PC-9 (cell line): Measurements from ENCODE around the gene CDH22. TPM values are rescaled to one million over a fixed set of nuclear protein-coding genes. Genes with fewer than 3 reads are reported as not detected.

Experiments
- BruUV-seq: library from RNA; stranded (reverse); fragments of 400-500 nt; replicated peaks from 2 replicates; lab custom pipeline; 2021; lab: Mats Ljungman, UMichigan
- CTCF ChIA-PET: fragments of 300-600 bp; sonication (Branson Sonifier 250); formaldehyde crosslinking; loops from one replicate; lab custom pipeline; 2022; ENCODE audit warnings: antibody characterized with exemption; lab: Charles Lee
- POLR2A ChIA-PET: fragments of 300-600 bp; sonication (Branson Sonifier 250); formaldehyde crosslinking; loops from one replicate; lab custom pipeline; 2022; ENCODE audit warnings: antibody characterized with exemption; ENCODE audit not compliant: unreplicated experiment; lab: Charles Lee
- DNase-seq, 2 experiments: peaks; one replicate each; pipeline versions ENCODE4 v3.0.0 to v3.0.0-alpha.2; 2015 to 2022; ENCODE audit warnings: mixed read lengths in 1 of 2
- H2AFZ ChIP-seq: fragments of 200-600 bp; sonication (generic); 2 replicates; pipeline ENCODE4 v1.8.1; 2017; ENCODE audit warnings: antibody characterized with exemption
- H3F3A ChIP-seq: fragments of 200-600 bp; sonication (generic); 2 replicates; pipeline ENCODE4 v1.8.1; 2017; ENCODE audit warnings: antibody characterized with exemption, mild to moderate bottlenecking, low read depth; ENCODE audit not compliant: insufficient read depth
- H3K27ac ChIP-seq: fragments of 200-600 bp; sonication (generic); 2 replicates; pipeline ENCODE4 v1.6.1; 2016; ENCODE audit warnings: mixed run types
- H3K27me3 ChIP-seq: fragments of 200-600 bp; sonication (generic); 2 replicates; pipeline ENCODE4 v1.6.1; 2016; ENCODE audit warnings: low read depth, mixed run types; ENCODE audit not compliant: insufficient read depth
- H3K36me3 ChIP-seq: fragments of 200-600 bp; sonication (generic); 2 replicates; pipeline ENCODE4 v1.6.1; 2016; ENCODE audit warnings: low read depth, mixed run types
- H3K4me1 ChIP-seq: fragments of 200-600 bp; sonication (generic); replicated peaks from 2 replicates; pipeline ENCODE4 v1.6.1; 2016; ENCODE audit warnings: mixed run types; ENCODE audit not compliant: insufficient read depth
- H3K4me2 ChIP-seq: fragments of 200-600 bp; sonication (generic); 2 replicates; pipeline ENCODE4 v1.6.1; 2017; ENCODE audit warnings: mixed run types
- H3K4me3 ChIP-seq: fragments of 200-600 bp; sonication (generic); 2 replicates; pipeline ENCODE4 v1.6.1; 2016; ENCODE audit warnings: mixed run types
- H3K79me2 ChIP-seq: fragments of 200-600 bp; sonication (generic); 2 replicates; pipeline ENCODE4 v1.6.1; 2017; ENCODE audit warnings: low read depth, mixed run types
- H3K9me2 ChIP-seq: fragments of 200-600 bp; sonication (generic); 2 replicates; pipeline ENCODE4 v1.8.1; 2017; ENCODE audit warnings: mild to moderate bottlenecking; ENCODE audit not compliant: insufficient read depth
- H3K9me3 ChIP-seq: fragments of 200-600 bp; sonication (generic); 2 replicates; pipeline ENCODE4 v1.8.1; 2016; ENCODE audit warnings: low read depth; ENCODE audit not compliant: insufficient read depth
- H4K20me1 ChIP-seq: fragments of 200-600 bp; sonication (generic); 2 replicates; pipeline ENCODE4 v1.8.1; 2017; ENCODE audit not compliant: insufficient read depth
- EZH2 ChIP-seq: fragments of 200-600 bp; sonication (generic); IDR thresholded peaks from 2 replicates; pipeline ENCODE4 v1.8.0; 2017; ENCODE audit warnings: antibody characterized with exemption, low read depth
- intact Hi-C: fragments of 100-400 bp; cut with micrococcal nuclease; formaldehyde crosslinking; loops from one replicate; pipeline ENCODE4 v1.10.0; 2022; ENCODE audit not compliant: unreplicated experiment
- total RNA-seq: library from RNA; stranded (reverse); gene quantifications from 2 replicates; pipeline ENCODE4 v1.2.3, GENCODE V29; 2021
- TF ChIP-seq, protein P1 (sequence below): fragments of 200-600 bp; sonication (generic); conservative IDR thresholded peaks from 2 replicates; pipeline ENCODE4 v1.6.1; 2017; ENCODE audit warnings: mixed run types, antibody characterized with exemption, mild to moderate bottlenecking, moderate library complexity

Gene CDH22
- total RNA-seq, 1 experiment from 2014 or later, result not detected

DNA sequence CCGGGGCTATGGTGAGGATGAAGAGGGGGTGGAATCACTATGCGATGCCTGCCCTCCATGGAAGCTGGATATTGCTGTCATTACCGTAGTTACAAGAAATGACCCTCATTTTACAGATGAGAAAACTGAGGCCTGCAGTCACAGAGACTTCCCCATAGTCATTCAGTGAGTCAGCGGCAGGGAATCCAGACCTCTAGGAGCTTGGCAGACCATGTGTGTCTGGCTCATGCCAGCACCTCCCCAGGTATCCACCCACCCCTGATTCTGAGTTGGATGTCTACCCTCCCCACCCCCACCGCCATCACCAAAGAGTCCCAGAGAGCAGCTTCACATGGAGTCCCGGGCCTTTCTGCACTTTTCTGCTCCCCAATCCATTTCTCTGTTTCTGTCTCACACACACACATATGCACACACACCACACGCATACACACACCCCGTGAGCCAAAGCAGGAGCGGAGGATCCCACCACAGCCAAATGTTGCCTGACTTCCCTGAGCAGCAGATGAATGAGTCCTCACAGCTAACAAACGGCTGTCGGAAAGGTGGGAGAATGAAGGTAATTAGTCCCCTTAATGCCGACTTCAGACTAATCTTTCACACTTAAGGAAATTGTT lies 24.8 kb downstream of the CDH22 start:
- H3F3A ChIP-seq, result no peaks in the 10 kb centered on the region
- intact Hi-C loops, result no loop called here
- no peak overlapping the region for H3K27ac ChIP-seq
- H3K4me2 ChIP-seq, result no peak overlapping the region
- H3K9me2 ChIP-seq, result no peaks in the 10 kb centered on the region
- POLR2A ChIA-PET, result interaction anchor here (0.6 kb wide), 1 partner anchor 33 kb away, joined by 3 read pairs; no protein-coding TSS in a partner anchor
- H3K9me3 ChIP-seq, result no peaks in the 10 kb centered on the region
- peak in 1 of 2 experiments; percentile 15 for DNase-seq
- no peak overlapping the region for H3K4me3 ChIP-seq
- BruUV-seq, result no TSS peak
- H3K36me3 ChIP-seq, result no peaks in the 10 kb centered on the region
- H3K27me3 ChIP-seq, result peaks cover 97% of the 10 kb centered on the region
- H2AFZ ChIP-seq, result no peak overlapping the region
- CTCF ChIA-PET, result no interaction called here
- H4K20me1 ChIP-seq, result no peaks in the 10 kb centered on the region
- H3K4me1 ChIP-seq, result no peaks in the 10 kb centered on the region
- no peaks in the 10 kb centered on the region for H3K79me2 ChIP-seq
- no peak for TF ChIP-seq EZH2
- TF ChIP-seq, protein P1, sequence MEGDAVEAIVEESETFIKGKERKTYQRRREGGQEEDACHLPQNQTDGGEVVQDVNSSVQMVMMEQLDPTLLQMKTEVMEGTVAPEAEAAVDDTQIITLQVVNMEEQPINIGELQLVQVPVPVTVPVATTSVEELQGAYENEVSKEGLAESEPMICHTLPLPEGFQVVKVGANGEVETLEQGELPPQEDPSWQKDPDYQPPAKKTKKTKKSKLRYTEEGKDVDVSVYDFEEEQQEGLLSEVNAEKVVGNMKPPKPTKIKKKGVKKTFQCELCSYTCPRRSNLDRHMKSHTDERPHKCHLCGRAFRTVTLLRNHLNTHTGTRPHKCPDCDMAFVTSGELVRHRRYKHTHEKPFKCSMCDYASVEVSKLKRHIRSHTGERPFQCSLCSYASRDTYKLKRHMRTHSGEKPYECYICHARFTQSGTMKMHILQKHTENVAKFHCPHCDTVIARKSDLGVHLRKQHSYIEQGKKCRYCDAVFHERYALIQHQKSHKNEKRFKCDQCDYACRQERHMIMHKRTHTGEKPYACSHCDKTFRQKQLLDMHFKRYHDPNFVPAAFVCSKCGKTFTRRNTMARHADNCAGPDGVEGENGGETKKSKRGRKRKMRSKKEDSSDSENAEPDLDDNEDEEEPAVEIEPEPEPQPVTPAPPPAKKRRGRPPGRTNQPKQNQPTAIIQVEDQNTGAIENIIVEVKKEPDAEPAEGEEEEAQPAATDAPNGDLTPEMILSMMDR, result no peak

DNA sequence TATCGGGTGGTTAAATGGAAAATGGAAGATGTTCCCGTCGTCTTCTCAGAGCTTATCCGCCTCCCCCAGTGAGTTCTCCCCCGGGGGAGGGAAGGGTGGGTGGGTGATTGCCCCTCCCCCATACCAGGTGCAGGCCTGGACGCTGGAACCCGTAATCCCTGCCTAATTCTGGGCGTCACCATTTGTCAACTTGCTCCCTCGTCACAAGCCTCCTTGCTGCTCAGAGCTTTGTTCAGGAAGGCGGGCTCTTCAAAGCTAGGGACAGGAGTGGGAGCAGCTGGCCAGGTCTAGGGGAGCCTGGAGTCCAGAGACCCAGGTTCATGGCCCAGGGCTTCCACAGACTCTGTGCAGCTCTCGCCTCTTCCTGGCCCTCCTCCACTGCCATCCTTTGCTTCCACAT lies 25.6 kb downstream of the CDH22 start:
- no peak overlapping the region for H3K4me3 ChIP-seq
- no peaks in the 10 kb centered on the region for H3K9me2 ChIP-seq
- H3K27ac ChIP-seq, result no peak overlapping the region
- H3K4me1 ChIP-seq, result no peaks in the 10 kb centered on the region
- CTCF ChIA-PET, result interaction anchor here (0.5 kb wide), 1 partner anchor 260 kb away, joined by 3 read pairs; no protein-coding TSS in a partner anchor
- POLR2A ChIA-PET, result no interaction called here
- H3K9me3 ChIP-seq, result no peaks in the 10 kb centered on the region
- H3F3A ChIP-seq, result no peaks in the 10 kb centered on the region
- H2AFZ ChIP-seq, result no peak overlapping the region
- no peaks in the 10 kb centered on the region for H4K20me1 ChIP-seq
- peaks cover 97% of the 10 kb centered on the region for H3K27me3 ChIP-seq
- no peak overlapping the region for H3K4me2 ChIP-seq
- intact Hi-C loops, result no loop called here
- TF ChIP-seq EZH2, result no peak
- TF ChIP-seq, protein P1, result no peak
- no peaks in the 10 kb centered on the region for H3K79me2 ChIP-seq
- BruUV-seq, result no TSS peak
- no peaks in the 10 kb centered on the region for H3K36me3 ChIP-seq
- no peak for DNase-seq

DNA sequence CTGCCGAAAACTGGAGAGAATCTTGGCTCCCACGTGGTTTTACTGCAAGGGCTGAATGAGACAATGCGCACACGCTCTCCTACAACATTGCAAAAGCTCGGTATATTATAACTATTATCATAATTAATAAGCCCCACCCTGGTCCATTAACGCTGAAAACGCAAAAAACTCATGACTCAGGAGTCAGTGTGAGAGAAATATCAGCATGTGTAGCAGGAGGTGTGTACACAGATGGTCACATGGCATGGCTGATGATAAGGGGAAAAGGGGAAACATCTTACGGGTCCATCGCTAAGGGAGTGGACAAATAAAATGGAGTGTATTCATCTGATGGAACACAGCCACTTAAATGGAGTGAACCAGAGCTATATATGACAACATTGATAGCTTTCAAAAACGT lies 29.2 kb downstream of the CDH22 start:
- H3K4me1 ChIP-seq, result no peaks in the 10 kb centered on the region
- no peak overlapping the region for H2AFZ ChIP-seq
- H3K4me3 ChIP-seq, result no peak overlapping the region
- intact Hi-C loops, result no loop called here
- no peak overlapping the region for H3K27ac ChIP-seq
- H3K9me3 ChIP-seq, result no peaks in the 10 kb centered on the region
- TF ChIP-seq, protein P1, result no peak
- TF ChIP-seq EZH2, result no peak
- no peak overlapping the region for H3K4me2 ChIP-seq
- CTCF ChIA-PET, result no interaction called here
- no peaks in the 10 kb centered on the region for H3F3A ChIP-seq
- H3K9me2 ChIP-seq, result no peaks in the 10 kb centered on the region
- no peaks in the 10 kb centered on the region for H4K20me1 ChIP-seq
- H3K27me3 ChIP-seq, result peaks cover 97% of the 10 kb centered on the region
- no TSS peak for BruUV-seq
- no peaks in the 10 kb centered on the region for H3K36me3 ChIP-seq
- no peaks in the 10 kb centered on the region for H3K79me2 ChIP-seq
- no peak for DNase-seq
- POLR2A ChIA-PET, result no interaction called here
